Lower leg skin (tissue), 4 donors: ENCODE results near the gene BTBD10. TPM values are rescaled to one million over a fixed set of nuclear protein-coding genes. Genes with fewer than 3 reads are reported as not detected.

Source experiments
- DNase-seq, 2 donors: peaks; one replicate each; pipeline ENCODE4 v3.0.0-alpha.2; 2019; ENCODE audit warnings: low spot score in 2 of 2
- H3K4me3 ChIP-seq: fragments of 200-600 bp; sonication (generic); 2 replicates; pipeline ENCODE4 v1.5.1; 2017; ENCODE audit warnings: mild to moderate bottlenecking, low read depth; ENCODE audit not compliant: poor library complexity, severe bottlenecking
- CTCF ChIP-seq, 3 donors: fragments of 450-650 bp; IDR thresholded peaks; one replicate each; pipeline ENCODE4 v1.5.1; 2016; ENCODE audit warnings: antibody characterized with exemption in 3 of 3, mild to moderate bottlenecking in 3 of 3, moderate library complexity in 2 of 3
- POLR2A ChIP-seq, 2 donors: fragments of 450-650 bp; IDR thresholded peaks; one replicate each; pipeline ENCODE4 v1.6.1; 2016 to 2017; ENCODE audit warnings: antibody characterized with exemption in 2 of 2, mild to moderate bottlenecking in 1 of 2, moderate library complexity in 1 of 2
- WGBS, 2 donors: methylation state at CpG; one replicate each; pipeline ENCODE4 v1.1.5; 2018; 5-methylcytosine and 5-hydroxymethylcytosine counted together
- intact Hi-C: fragments of 100-400 bp; cut with DNase I; formaldehyde crosslinking; loops from one replicate; pipeline ENCODE4 v1.15.0; 2023; ENCODE audit warnings: low total_unique reads
- total RNA-seq, 4 donors: library from RNA; depleted of rRNA; stranded (reverse); fragments of >200 nt; gene quantifications; one replicate each; pipeline ENCODE4 v1.1.0, GENCODE V29; 2016

BTBD10 gene
- total RNA-seq, 4 donors from 2014 or later: 32.2 to 41.0 (median 35.7) TPM

GRCh38 chr11:13362596-13363109 is 100.4 kb downstream of the BTBD10 start:
- TF ChIP-seq CTCF (IDR thresholded peaks at IDR 0.05) (no peak), POLR2A (IDR thresholded peaks at IDR 0.05) (no peak)
- no peak overlapping the region for H3K4me3 ChIP-seq
- intact Hi-C loops: no loop called here
- 94 to 98% methylated on average over 9 of the region's 9 CpGs for WGBS, 2 donors
- DNase-seq: no peak

- no peak overlapping the region for H3K4me3 ChIP-seq
- WGBS, 2 donors: 91 to 95% methylated on average over 6 of the region's 6 CpGs
- DNase-seq: no peak
- intact Hi-C loops: no loop called here
- TF ChIP-seq CTCF (IDR thresholded peaks at IDR 0.05): no peak
- no peak for TF ChIP-seq POLR2A (IDR thresholded peaks at IDR 0.05)
Observed at GRCh38 chr11:13358596-13359270, 104.3 kb downstream of the BTBD10 start.

- H3K4me3 ChIP-seq: no peak overlapping the region
- no peak for DNase-seq
- intact Hi-C loops: no loop called here
- TF ChIP-seq POLR2A (IDR thresholded peaks at IDR 0.05): no peak
- no peak for TF ChIP-seq CTCF (IDR thresholded peaks at IDR 0.05)
- 90 to 92% methylated on average over 9 of the region's 9 CpGs for WGBS, 2 donors
Observed at GRCh38 chr11:13357232-13357631, 105.8 kb downstream of the BTBD10 start.

GRCh38 chr11:13355191-13355590 is 107.8 kb downstream of the BTBD10 start:
- no peak overlapping the region for H3K4me3 ChIP-seq
- WGBS, 2 donors: 94 to 97% methylated on average over 4 of the region's 4 CpGs
- intact Hi-C loops: no loop called here
- DNase-seq: no peak
- TF ChIP-seq CTCF (IDR thresholded peaks at IDR 0.05) (no peak), POLR2A (IDR thresholded peaks at IDR 0.05) (no peak)

GRCh38 chr11:13354335-13354734 is 108.7 kb downstream of the BTBD10 start:
- no peak overlapping the region for H3K4me3 ChIP-seq
- intact Hi-C loops: no loop called here
- peak in 1 of 2 donors; percentile 57 for DNase-seq
- 85 to 94% methylated on average over 6 of the region's 6 CpGs for WGBS, 2 donors
- TF ChIP-seq POLR2A (IDR thresholded peaks at IDR 0.05) (no peak), CTCF (IDR thresholded peaks at IDR 0.05) (no peak)

- WGBS, 2 donors: 85 to 88% methylated on average over 6 of the region's 6 CpGs
- no peak for TF ChIP-seq CTCF (IDR thresholded peaks at IDR 0.05)
- TF ChIP-seq POLR2A (IDR thresholded peaks at IDR 0.05): no peak
- no peak overlapping the region for H3K4me3 ChIP-seq
- no peak for DNase-seq
- intact Hi-C loops: no loop called here
Observed at GRCh38 chr11:13352711-13353110, 110.3 kb downstream of the BTBD10 start.
